Pancreas (tissue), 10 donors: Measurements from ENCODE around the gene MRPS6. TPM values are rescaled to one million over a fixed set of nuclear protein-coding genes. Genes with fewer than 3 reads are reported as not detected.

Experiments
- ATAC-seq, 4 donors: fragments of 200-7000 bp; cut with Tn5 transposase; one replicate each; pipeline versions ENCODE4 v1.8.0 to v1.9.1; 2020; ENCODE audit warnings: mild to moderate bottlenecking in 4 of 4, moderate library complexity in 4 of 4
- DNase-seq, 6 donors: peaks; one replicate each; pipeline ENCODE4 v3.0.0-alpha.2; 2020
- FAIRE-seq: peaks from 2 replicates; lab custom pipeline; 2012; peaks lifted over from hg19 to GRCh38; lab: Jason Lieb, UNC
- H3K27ac ChIP-seq, 4 donors: fragments of 200-600 bp; sonication (generic); 1 replicate in 3 of 4; 2 replicates in 1 of 4; pipeline versions ENCODE4 v1.5.0 to v1.8.0; 2020
- H3K27me3 ChIP-seq, 4 donors: fragments of 200-600 bp; one replicate each; pipeline ENCODE4 v1.8.0; 2021
- H3K36me3 ChIP-seq, 3 donors: fragments of 200-600 bp; sonication (generic) in 1 of 3; one replicate each; pipeline versions ENCODE4 v1.5.0 to v1.8.0; 2020 to 2021
- H3K4me1 ChIP-seq, 3 donors: fragments of 200-600 bp; one replicate each; pipeline ENCODE4 v1.8.0; 2021
- H3K4me3 ChIP-seq, 4 donors: fragments of 200-600 bp; sonication (generic) in 2 of 4; one replicate each; pipeline versions ENCODE4 v1.5.0 to v1.8.0; 2020 to 2021
- H3K9me3 ChIP-seq, 4 donors: fragments of 200-600 bp; one replicate each; pipeline ENCODE4 v1.8.0; 2021
- WGBS, 2 donors: extraction: QIAGEN DNeasy Blood & Tissue Kit; methylation state at CpG; one replicate each; pipeline ENCODE4 v1.1.7; 2013; 5-methylcytosine and 5-hydroxymethylcytosine counted together
- intact Hi-C, 3 donors: fragments of 100-400 bp; cut with DNase I; formaldehyde crosslinking; loops; one replicate each; pipeline versions ENCODE4 v1.11.1 to v1.14.2; 2022
- polyA plus RNA-seq, 2 donors: library from polyadenylated mRNA; stranded (reverse); fragments of 200-250 nt; gene quantifications; one replicate each; pipeline ENCODE4 v1.2.3, GENCODE V29; 2013
- total RNA-seq, 6 donors: library from RNA; stranded (reverse); fragmentation: NEBNext Ultra II Directional in 4 of 6; extraction: Animal tissue kit (Norgen Biotek cat#: 25700) in 4 of 6; gene quantifications; one replicate each; pipeline versions ENCODE4 v1.2.1 to v1.2.4, GENCODE V29; 2021 to 2023
- TF ChIP-seq, protein P1 (sequence below), 4 donors: fragments of 200-600 bp; sonication (generic) in 3 of 4; IDR thresholded peaks; one replicate each; pipeline versions ENCODE4 v1.5.0 to v1.8.0; 2021; ENCODE audit warnings: antibody characterized with exemption in 4 of 4
- donor health status: healthy with polysubstance abuse.
- donor health status: DM: no; HTN: no; CAD: no; lungs with moderate emphysema.
- donor health status: DM: no; HTN: no; CAD: no.
- donor health status: control.
- donor health status: control.
- donor health status: Bipolar disorder and iron deficiency.
- donor health status: DM: yes; HTN: yes; CAD: no.
- donor health status: DM: no; HTN: no; CAD: no.
- donor health status: DM: no; HTN: no; CAD: no.
- donor health status: DM: yes; HTN: yes; CAD: no.

Gene MRPS6
- total and polyA plus RNA-seq, 8 donors: 9.9 to 18.5 (median 13.1) TPM

GRCh38 chr21:34112316-34113033 is 39.1 kb downstream of the MRPS6 start:
- FAIRE-seq: no peak
- no peaks in the 10 kb centered on the region for H3K9me3 ChIP-seq
- H3K4me3 ChIP-seq: no peak overlapping the region
- no peak overlapping the region for H3K27ac ChIP-seq
- intact Hi-C loops: no loop called here
- TF ChIP-seq, protein P1, sequence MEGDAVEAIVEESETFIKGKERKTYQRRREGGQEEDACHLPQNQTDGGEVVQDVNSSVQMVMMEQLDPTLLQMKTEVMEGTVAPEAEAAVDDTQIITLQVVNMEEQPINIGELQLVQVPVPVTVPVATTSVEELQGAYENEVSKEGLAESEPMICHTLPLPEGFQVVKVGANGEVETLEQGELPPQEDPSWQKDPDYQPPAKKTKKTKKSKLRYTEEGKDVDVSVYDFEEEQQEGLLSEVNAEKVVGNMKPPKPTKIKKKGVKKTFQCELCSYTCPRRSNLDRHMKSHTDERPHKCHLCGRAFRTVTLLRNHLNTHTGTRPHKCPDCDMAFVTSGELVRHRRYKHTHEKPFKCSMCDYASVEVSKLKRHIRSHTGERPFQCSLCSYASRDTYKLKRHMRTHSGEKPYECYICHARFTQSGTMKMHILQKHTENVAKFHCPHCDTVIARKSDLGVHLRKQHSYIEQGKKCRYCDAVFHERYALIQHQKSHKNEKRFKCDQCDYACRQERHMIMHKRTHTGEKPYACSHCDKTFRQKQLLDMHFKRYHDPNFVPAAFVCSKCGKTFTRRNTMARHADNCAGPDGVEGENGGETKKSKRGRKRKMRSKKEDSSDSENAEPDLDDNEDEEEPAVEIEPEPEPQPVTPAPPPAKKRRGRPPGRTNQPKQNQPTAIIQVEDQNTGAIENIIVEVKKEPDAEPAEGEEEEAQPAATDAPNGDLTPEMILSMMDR (IDR thresholded peaks at IDR 0.05): no peak
- peaks cover 0 to 7% (median 0%) of the 10 kb centered on the region in 3 donors for H3K4me1 ChIP-seq
- whole genome bisulfite sequencing, 2 donors: 95 to 97% methylated on average over 6 of the region's 6 CpGs
- H3K27me3 ChIP-seq: no peaks in the 10 kb centered on the region
- H3K36me3 ChIP-seq: no peaks in the 10 kb centered on the region
- ATAC-seq: no peak
- DNase-seq: no peak

GRCh38 chr21:34113842-34114241 is 40.5 kb downstream of the MRPS6 start:
- no peak for FAIRE-seq
- no peak for ATAC-seq
- Histone ChIP-seq H3K4me1 (peaks cover 0 to 7% (median 0%) of the 10 kb centered on the region in 3 donors), H3K9me3 (no peaks in the 10 kb centered on the region), H3K4me3 (no peak overlapping the region), H3K36me3 (no peaks in the 10 kb centered on the region), H3K27ac (no peak overlapping the region), H3K27me3 (no peaks in the 10 kb centered on the region)
- no peak for DNase-seq
- TF ChIP-seq, protein P1 (IDR thresholded peaks at IDR 0.05): no peak
- intact Hi-C loops: no loop called here
- WGBS, 2 donors: 29 to 43% methylated on average over 2 of the region's 2 CpGs

- Histone ChIP-seq H3K36me3 (no peaks in the 10 kb centered on the region), H3K27me3 (no peaks in the 10 kb centered on the region), H3K4me1 (peaks cover 0 to 7% (median 0%) of the 10 kb centered on the region in 3 donors), H3K9me3 (no peaks in the 10 kb centered on the region), H3K27ac (no peak overlapping the region), H3K4me3 (no peak overlapping the region)
- DNase-seq (no peak), ATAC-seq (no peak), FAIRE-seq (no peak)
- WGBS, 2 donors: 77 to 80% methylated on average over 1 of the region's 1 CpG
- intact Hi-C loops: no loop called here
- TF ChIP-seq, protein P1 (IDR thresholded peaks at IDR 0.05): no peak
These were observed 41.8 kb downstream of the MRPS6 start for GRCh38 chr21:34115160-34115559.

DNA sequence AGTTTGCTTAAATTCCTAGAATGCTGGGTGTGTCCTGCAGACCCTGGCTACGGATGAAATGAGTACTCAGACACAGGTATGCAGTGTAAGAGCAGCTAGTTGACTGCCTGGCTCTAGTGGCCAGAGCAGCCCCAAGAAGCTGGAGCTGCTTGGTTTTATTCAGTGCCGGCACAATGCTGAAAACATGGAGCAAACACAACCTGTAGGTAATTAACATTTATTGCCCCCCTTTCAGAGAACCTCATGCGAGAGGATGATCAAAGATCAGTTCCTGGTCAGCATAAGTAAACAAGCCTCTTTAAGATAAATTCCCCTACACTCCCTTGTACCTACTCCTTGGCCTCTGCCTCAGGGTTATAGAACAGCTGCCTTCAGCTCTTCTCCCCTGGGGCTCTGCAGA is 43.2 kb downstream of the MRPS6 start:
- 92% methylated on average over 3 of the region's 3 CpGs for WGBS, 2 donors
- TF ChIP-seq, protein P1 (IDR thresholded peaks at IDR 0.05): no peak
- Histone ChIP-seq H3K36me3 (no peaks in the 10 kb centered on the region), H3K27ac (no peak overlapping the region), H3K27me3 (no peaks in the 10 kb centered on the region), H3K9me3 (no peaks in the 10 kb centered on the region), H3K4me3 (no peak overlapping the region), H3K4me1 (no peaks in the 10 kb centered on the region)
- no peak for DNase-seq
- intact Hi-C loops: no loop called here
- FAIRE-seq: no peak
- no peak for ATAC-seq

DNA sequence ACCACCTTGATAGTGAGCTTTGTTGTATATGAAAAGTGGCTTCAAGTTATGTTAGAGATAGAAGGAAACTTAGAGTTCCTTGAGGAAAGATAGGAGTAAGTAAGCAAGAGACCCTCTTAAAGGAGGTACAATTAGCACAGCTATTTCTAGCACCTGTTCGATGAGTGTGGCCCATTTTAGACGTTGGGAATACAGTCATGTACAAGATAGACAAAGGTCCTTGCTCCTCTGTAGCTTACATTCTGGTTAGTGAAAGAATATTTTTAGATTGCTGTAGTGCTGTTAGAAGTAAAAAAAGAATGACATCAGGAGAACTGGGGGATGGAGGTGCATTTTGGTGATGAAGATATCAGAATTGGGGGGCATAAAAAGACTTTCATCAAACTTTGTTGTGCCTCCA is 47.5 kb downstream of the MRPS6 start:
- no peaks in the 10 kb centered on the region for H3K9me3 ChIP-seq
- no peak for FAIRE-seq
- ATAC-seq: no peak
- H3K36me3 ChIP-seq: no peaks in the 10 kb centered on the region
- H3K27me3 ChIP-seq: no peaks in the 10 kb centered on the region
- WGBS, 2 donors: 92 to 97% methylated on average over 2 of the region's 2 CpGs
- TF ChIP-seq, protein P1 (IDR thresholded peaks at IDR 0.05): no peak
- no peak overlapping the region for H3K27ac ChIP-seq
- no peak for DNase-seq
- intact Hi-C loops: no loop called here
- H3K4me1 ChIP-seq: peaks cover 0 to 14% (median 7%) of the 10 kb centered on the region in 3 donors
- no peak overlapping the region for H3K4me3 ChIP-seq
